SJSA1 (cell line): ENCODE results near the gene CDK2AP2. TPM values are rescaled to one million over a fixed set of nuclear protein-coding genes. Genes with fewer than 3 reads are reported as not detected.

Experiments
- DNase-seq, 2 experiments: peaks; one replicate each; pipeline ENCODE4 v3.0.0-alpha.2; 2015 to 2020; ENCODE audit warnings: low spot score in 2 of 2, low read depth in 1 of 2
- H3K27ac ChIP-seq: fragments of 250-450 bp; sonication (Bioruptor Pico); 2 replicates; pipeline ENCODE4 v1.5.1; 2020; ENCODE audit warnings: mild to moderate bottlenecking, moderate library complexity
- H3K27me3 ChIP-seq: fragments of 250-450 bp; sonication (Bioruptor Pico); replicated peaks from 2 replicates; pipeline ENCODE4 v1.5.1; 2020; ENCODE audit warnings: mild to moderate bottlenecking, moderate library complexity
- H3K36me3 ChIP-seq: fragments of 250-450 bp; sonication (Bioruptor Pico); 2 replicates; pipeline ENCODE4 v1.5.1; 2020; ENCODE audit warnings: mild to moderate bottlenecking
- H3K4me1 ChIP-seq: fragments of 250-450 bp; sonication (Bioruptor Pico); replicated peaks from 2 replicates; pipeline ENCODE4 v1.6.1; 2021; ENCODE audit warnings: mild to moderate bottlenecking
- H3K4me3 ChIP-seq: fragments of 250-450 bp; sonication (Bioruptor Pico); 2 replicates; pipeline ENCODE4 v1.5.1; 2020; ENCODE audit warnings: mild to moderate bottlenecking
- H3K9me3 ChIP-seq: fragments of 250-450 bp; sonication (Bioruptor Pico); replicated peaks from 2 replicates; pipeline ENCODE4 v1.5.1; 2020; ENCODE audit warnings: mild to moderate bottlenecking
- total RNA-seq: library from RNA; depleted of rRNA; stranded (reverse); fragments of >200 nt; shearing (Covaris generic); gene quantifications from 2 replicates; pipeline ENCODE4 v1.2.3, GENCODE V29; 2014

The CDK2AP2 gene
- total RNA-seq, 1 experiment from 2014 or later, result 82.4 TPM

DNA sequence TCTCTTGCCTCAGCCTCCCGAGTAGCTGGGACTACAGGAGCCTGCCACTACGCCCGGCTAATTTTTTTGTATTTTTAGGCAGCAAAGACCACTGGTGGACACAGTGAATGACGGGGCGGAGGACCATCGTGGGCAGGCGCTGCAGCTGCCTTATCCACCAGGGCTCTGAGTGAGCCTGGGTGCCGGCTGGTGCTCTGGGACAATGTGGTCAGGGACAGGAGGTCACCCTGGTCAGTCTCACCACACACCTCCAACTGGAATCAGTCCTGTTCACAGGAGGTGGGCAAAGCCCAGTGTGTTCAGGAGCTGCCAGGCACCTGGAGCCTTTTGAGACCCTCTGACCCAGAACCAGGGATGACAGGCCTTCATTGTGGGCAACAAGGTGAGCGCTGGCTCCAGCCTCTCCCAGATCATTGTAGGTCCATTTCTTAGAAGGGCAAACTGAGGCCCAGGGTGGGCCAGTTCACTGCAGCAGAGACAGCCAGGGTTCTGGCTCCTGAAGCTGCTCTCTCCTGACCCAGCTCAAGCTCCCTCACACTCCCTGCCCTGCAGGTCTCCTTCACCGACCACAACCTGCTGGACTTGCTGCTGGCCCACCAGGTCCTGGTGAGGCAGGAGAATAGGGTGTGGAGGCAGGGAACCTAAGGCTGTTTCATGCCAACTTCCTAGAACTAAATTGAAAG, 31.0 kb upstream of the CDK2AP2 start:
- no peak overlapping the region for H3K4me3 ChIP-seq
- H3K27ac ChIP-seq, result no peak overlapping the region
- no peaks in the 10 kb centered on the region; the same call in 1 of the 2 replicates for H3K27me3 ChIP-seq
- no peak for DNase-seq
- peaks cover 18% of the 10 kb centered on the region for H3K9me3 ChIP-seq
- no peaks in the 10 kb centered on the region for H3K4me1 ChIP-seq
- no peaks in the 10 kb centered on the region for H3K36me3 ChIP-seq

DNA sequence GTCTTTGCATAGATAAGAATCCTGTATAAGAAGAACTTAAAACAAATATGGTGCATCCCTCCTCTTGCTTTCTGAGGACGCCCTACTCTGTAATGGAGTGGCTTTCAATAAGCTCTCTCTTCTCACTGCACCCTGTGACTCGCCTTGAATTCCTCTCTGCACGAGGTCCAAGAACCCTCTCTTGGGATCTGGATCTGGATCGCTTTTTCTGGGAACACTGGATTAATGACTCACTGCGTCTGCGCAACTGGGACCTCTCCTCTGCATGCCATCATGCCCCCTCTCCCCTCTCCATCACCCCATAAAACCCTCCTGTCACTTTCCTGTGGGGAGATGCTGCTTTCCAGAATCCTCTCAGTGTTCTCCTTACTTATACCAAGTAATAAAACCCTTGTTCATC, 30.3 kb upstream of the CDK2AP2 start:
- H3K4me3 ChIP-seq, result no peak overlapping the region
- no peaks in the 10 kb centered on the region for H3K36me3 ChIP-seq
- H3K4me1 ChIP-seq, result no peaks in the 10 kb centered on the region
- H3K27me3 ChIP-seq, result no peaks in the 10 kb centered on the region; the same call in 1 of the 2 replicates
- H3K27ac ChIP-seq, result no peak overlapping the region
- H3K9me3 ChIP-seq, result peaks cover 25% of the 10 kb centered on the region
- no peak for DNase-seq

DNA sequence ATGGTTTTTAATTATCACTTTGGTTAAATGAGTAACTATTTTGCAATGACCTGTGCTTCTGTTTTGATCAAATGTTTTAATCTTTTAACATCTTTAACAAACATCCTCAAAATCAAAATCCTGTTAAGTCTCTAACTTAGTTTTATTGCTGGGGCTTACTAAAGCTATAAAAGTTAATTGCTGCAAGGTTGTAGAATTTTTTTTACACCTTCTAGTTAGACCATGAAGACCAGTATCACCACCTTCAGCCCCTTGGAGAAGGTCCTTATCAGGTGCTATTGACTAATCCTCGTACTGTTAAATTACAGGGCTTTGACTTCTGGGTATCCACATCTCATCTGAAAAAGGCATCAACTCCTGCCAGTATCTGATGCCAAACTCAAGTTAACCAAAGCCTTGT, 27.6 kb upstream of the CDK2AP2 start:
- Histone ChIP-seq H3K27ac (no peak overlapping the region), H3K27me3 (peaks cover 10% of the 10 kb centered on the region), H3K4me1 (no peaks in the 10 kb centered on the region), H3K9me3 (peaks cover 40% of the 10 kb centered on the region), H3K36me3 (no peaks in the 10 kb centered on the region), H3K4me3 (no peak overlapping the region)
- DNase-seq, result no peak

DNA sequence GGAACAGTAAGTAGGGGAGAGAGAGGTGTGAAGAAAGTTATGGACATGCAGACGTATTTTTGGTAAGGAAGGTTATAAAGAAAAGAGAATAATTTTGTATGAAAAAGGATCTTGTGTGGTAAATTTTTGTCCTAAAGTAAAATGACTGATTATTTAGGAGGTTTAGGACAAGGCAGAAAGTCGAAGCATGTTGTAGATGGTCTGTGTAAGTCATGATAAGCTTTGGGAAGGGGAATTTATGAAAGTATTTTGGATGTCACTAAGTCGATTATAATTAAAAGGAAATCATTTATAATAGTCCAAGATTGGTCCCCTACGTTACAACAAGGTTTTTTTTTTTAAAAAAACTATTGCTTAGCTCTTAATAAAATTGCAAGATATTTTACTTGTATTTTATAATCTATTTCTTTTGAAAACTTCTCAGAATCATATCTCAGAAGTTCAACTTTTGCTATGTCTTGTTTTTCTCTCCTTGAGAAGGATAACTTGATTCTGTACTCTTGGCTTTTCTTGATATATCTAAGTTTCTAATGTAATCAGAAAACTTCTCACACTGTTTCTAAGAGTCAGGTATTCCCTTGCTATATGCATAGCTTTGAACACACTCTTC, 26.2 kb upstream of the CDK2AP2 start:
- no peaks in the 10 kb centered on the region for H3K36me3 ChIP-seq
- no peaks in the 10 kb centered on the region for H3K4me1 ChIP-seq
- DNase-seq, result peak in 1 of 2 experiments; percentile 41
- peaks cover 43% of the 10 kb centered on the region for H3K9me3 ChIP-seq
- H3K4me3 ChIP-seq, result no peak overlapping the region
- H3K27me3 ChIP-seq, result peaks cover 22% of the 10 kb centered on the region
- H3K27ac ChIP-seq, result no peak overlapping the region

DNA sequence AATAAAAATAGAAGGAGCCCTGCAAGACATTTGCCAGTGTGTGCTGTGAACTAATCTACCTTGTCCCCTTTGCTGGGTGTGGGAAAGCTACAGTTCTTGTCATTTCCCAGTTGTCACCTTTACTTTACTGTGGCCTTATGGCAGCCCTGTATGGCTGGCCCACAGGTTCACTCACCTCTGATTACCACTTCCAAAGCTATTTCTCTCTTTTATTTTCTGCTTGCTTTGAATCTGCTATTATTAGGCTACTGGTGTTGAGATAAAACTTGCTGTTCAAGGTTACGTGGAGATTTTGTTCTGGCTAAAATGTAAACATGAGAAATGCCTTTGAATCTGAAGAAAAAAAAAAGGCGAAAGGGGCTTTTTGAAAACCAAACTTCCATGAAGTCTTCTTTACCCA, 24.9 kb upstream of the CDK2AP2 start:
- Histone ChIP-seq H3K4me1 (no peaks in the 10 kb centered on the region), H3K27ac (no peak overlapping the region), H3K4me3 (no peak overlapping the region), H3K9me3 (peaks cover 43% of the 10 kb centered on the region), H3K36me3 (no peaks in the 10 kb centered on the region), H3K27me3 (peaks cover 32% of the 10 kb centered on the region)
- DNase-seq, result no peak

DNA sequence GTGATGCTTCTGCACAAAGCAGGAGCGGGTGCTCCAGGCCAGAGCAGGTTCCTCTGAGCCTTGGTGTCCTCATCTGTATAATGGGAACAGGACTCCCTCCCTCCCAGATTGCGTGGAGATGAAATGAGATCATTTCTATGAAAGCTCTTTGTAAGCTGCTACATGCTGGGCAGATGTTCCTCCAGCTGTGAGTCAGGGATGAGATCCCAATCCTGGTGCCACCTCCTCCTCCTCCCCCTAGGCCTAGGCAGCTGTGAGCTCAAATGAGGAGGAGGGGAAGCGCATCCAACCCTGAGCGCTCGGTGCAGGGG, 22.3 kb upstream of the CDK2AP2 start:
- no peaks in the 10 kb centered on the region for H3K36me3 ChIP-seq
- H3K27me3 ChIP-seq, result peaks cover 32% of the 10 kb centered on the region
- no peaks in the 10 kb centered on the region for H3K4me1 ChIP-seq
- no peak overlapping the region for H3K27ac ChIP-seq
- DNase-seq, result no peak
- H3K4me3 ChIP-seq, result no peak overlapping the region
- peaks cover 37% of the 10 kb centered on the region for H3K9me3 ChIP-seq

DNA sequence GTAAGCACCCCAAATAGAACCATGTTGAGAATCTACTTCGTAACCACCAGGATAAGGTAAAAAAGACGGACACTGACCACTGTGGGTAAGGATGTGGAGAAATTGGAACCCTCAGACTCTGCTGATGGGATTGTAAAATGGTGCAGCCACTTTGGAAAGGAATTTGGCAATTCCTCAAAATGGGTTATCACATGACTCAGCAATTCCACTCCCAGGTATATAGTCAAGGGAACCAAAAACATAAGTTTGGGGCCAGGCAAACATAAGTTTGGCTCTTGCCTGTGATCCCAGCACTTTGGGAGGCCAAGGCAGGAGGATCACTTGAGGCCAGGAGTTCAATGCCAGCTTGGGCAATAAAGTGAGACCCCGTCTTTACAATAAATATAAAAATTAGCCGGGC, 20.4 kb upstream of the CDK2AP2 start:
- H3K9me3 ChIP-seq, result peaks cover 24% of the 10 kb centered on the region
- no peaks in the 10 kb centered on the region for H3K4me1 ChIP-seq
- no peak overlapping the region for H3K27ac ChIP-seq
- H3K4me3 ChIP-seq, result no peak overlapping the region
- peaks cover 41% of the 10 kb centered on the region for H3K27me3 ChIP-seq
- H3K36me3 ChIP-seq, result no peaks in the 10 kb centered on the region
- no peak for DNase-seq

DNA sequence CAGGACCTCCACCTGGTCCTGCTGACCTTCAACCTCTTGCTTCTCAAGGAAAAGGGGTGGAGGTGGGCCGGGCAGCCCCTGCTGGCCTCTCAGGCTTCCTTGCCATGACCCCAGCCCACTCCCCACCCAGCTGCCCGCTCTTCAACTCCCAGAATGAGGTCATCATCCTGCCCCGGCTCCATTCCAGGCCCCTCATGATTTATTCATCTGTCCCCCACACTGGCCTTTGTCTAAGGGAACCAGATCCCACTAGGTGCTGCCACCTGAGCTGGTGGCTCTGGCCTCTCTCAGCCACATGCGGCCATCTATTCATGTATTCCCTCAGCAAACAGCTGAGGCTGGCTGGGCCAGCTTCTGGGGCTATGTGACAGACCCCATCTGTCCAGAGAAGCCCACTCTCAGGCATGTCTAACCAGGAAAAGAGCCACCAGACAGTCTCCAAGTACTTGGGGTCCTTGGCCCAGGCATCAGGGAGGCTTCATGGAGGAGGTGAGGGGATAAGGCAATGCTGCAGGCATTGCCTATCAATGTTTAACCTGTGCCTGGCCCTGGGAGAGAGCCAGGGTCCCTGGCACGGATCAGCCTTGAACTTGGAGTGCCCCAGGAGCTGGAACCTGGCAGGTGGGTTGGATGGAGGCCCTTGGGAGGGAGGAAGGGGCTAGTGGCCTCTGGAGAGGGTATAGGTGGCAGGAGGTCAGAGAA, 17.5 kb upstream of the CDK2AP2 start:
- Histone ChIP-seq H3K27me3 (peaks cover 35% of the 10 kb centered on the region), H3K4me1 (no peaks in the 10 kb centered on the region), H3K4me3 (no peak overlapping the region), H3K27ac (no peak overlapping the region), H3K36me3 (no peaks in the 10 kb centered on the region), H3K9me3 (peaks cover 8% of the 10 kb centered on the region; the same call in 1 of the 2 replicates)
- no peak for DNase-seq

DNA sequence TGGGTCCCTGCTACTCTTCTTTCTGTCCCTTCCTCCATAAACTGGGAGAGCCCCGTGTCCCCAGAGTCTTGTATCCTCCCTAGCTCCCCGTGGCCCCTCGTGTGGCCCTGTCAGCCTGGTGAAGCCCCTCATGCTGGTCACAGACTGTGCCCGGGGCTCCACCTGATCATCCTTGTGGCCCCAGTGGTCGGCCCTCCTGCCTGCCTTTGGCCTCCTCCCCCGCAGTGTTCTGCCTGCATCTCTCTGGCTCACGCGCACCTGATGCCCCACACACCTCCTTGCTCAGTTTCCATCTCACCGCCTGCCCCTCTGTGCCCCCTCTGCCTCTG, 16.5 kb upstream of the CDK2AP2 start:
- Histone ChIP-seq H3K4me3 (no peak overlapping the region), H3K27ac (no peak overlapping the region), H3K36me3 (no peaks in the 10 kb centered on the region), H3K27me3 (peaks cover 27% of the 10 kb centered on the region), H3K9me3 (peaks cover 5% of the 10 kb centered on the region; the same call in 1 of the 2 replicates), H3K4me1 (no peaks in the 10 kb centered on the region)
- no peak for DNase-seq

DNA sequence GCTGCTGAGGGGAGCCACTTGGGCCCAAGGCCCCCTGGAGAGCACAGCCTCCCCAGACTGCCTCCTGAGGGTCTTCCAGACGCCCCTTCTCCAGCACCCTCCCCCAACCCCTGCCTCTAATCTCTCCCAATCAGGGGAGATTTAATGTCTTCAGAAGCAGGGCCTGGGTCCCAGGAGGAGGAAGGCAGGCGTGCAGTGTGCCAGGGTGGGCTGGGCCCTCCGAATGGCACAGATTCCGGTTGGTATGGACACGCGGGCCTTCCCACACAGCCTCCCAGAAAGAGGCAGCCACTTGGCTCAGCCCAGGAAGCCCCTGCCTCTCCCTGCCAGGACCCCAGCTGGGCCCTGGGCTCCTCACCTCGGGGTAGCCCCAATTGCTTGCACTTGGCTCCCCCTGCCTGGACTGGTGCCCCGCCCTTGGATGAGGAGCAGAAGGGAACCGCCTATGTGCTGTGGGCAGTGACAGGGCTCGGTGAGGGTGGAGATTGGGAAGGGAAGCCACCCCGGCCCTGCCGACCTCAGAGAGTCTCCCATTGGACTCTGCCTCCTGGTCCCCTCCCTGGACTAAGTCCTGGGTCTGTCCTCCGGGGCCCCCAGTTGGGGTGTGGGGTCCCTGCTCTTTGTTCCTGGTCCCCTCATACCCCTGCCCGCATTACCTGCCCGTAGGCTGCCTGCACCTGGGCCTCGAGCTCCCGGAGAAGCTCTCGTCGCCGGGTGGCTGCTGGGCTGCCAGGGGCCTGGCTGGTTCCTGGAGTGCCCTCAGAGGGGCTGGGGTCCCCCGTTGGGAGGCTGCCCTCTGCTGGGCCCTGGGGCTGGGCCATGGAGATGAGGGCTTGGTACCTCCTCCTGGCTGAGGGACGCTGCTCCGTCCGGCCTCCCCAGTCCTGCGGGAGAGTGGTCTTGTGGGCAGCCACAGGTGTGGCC, 15.9 kb upstream of the CDK2AP2 start:
- peaks cover 21% of the 10 kb centered on the region for H3K27me3 ChIP-seq
- no peaks in the 10 kb centered on the region for H3K4me1 ChIP-seq
- no peak overlapping the region for H3K27ac ChIP-seq
- no peak overlapping the region for H3K4me3 ChIP-seq
- DNase-seq, result no peak
- H3K36me3 ChIP-seq, result no peaks in the 10 kb centered on the region
- peaks cover 5% of the 10 kb centered on the region; the same call in 1 of the 2 replicates for H3K9me3 ChIP-seq

DNA sequence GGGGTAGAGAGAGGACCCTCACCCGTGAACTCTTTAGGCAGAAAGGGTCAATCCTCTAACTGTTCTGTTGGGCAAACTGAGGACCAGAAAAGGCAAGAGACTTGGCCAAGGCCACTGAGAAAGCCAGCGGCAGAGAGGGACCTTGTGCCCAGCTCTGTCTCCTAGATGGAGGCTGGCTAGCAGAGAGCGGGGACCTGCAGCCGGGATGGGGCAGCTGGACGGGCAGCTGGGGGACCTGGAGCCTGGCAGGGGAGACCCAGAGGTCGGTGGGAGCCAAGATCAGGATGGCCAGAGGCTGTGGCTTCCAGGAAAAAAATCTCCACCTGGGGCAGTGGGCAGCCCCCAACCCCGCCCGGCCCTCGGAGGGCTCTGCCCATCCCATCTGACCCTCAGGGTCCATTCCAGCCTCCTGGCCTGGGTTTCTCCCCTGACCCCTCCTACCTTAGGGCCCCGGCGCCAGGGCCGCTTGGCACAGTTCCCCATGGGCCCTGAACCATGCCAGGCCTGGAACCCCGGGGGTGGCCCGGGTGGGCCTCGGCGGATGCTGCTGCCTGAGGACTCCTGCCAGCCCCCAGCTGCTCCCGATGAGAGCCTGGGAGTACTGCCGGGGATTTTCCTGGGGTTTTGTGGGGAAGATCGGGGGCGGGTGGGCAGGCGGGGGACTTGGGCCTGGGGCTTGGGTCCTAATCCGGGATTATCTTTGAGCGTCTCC, 15.0 kb upstream of the CDK2AP2 start, which contains the start of gene CABP2:
CABP2 (minus strand) TSS at position 603 of the 712 bp plus-strand sequence; CDS start at position 483, 120 bp downstream.
- Histone ChIP-seq H3K4me3 (no peak within 1 kb of the TSS), H3K4me1 (no peaks in the 10 kb centered on the region), H3K27me3 (peaks cover 16% of the 10 kb centered on the region), H3K9me3 (peaks cover under 1% of the 10 kb centered on the region; the same call in 1 of the 2 replicates), H3K36me3 (no peaks in the 10 kb centered on the region), H3K27ac (no peak within 1 kb of the TSS)
- DNase-seq, result no peak

DNA sequence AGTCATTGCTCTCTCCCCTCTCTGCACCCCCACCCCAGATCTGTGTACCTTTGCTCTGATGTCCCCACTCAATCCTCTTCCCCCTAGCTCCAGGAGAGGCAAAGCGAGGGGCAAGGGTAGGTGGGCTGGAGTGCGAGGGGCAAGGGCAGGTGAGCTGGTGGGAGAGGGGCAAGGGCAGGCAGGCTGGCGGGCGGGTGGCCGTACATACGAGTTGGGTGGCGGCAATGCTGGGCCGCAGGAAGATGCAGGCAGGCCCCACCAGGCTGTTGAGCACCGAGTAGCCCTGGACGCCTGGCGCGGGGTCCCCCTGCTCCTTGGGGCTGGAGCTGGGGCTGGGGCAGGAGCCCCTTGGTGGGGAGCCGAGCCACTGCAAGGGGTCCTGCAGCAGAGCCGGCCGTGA, 14.4 kb upstream of the CDK2AP2 start:
- peaks cover 14% of the 10 kb centered on the region for H3K27me3 ChIP-seq
- no peaks in the 10 kb centered on the region for H3K4me1 ChIP-seq
- no peaks in the 10 kb centered on the region for H3K36me3 ChIP-seq
- no peak for DNase-seq
- H3K9me3 ChIP-seq, result no peaks in the 10 kb centered on the region
- H3K4me3 ChIP-seq, result no peak overlapping the region
- H3K27ac ChIP-seq, result no peak overlapping the region

DNA sequence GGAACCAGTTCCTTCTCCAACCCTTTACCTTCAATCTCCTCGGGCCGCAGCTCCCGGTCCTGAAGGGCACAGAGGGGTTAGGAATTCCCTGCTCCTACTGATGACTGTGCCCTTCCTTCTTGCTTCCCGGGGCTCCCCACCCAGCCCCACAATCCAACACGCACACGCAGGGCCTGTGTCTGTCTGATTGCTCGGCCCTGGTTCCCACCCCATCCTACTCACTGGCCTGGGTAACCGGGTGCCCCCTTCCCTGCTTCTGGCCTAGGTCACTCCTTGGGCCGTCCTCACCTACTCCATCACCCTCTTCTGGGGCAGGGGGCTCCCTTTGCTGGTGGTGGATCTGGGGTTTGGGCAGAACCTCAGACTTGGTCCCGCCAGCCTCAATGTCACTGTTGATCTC, 14.0 kb upstream of the CDK2AP2 start:
- H3K4me1 ChIP-seq, result no peaks in the 10 kb centered on the region
- no peak for DNase-seq
- H3K9me3 ChIP-seq, result no peaks in the 10 kb centered on the region
- no peak overlapping the region for H3K4me3 ChIP-seq
- H3K36me3 ChIP-seq, result no peaks in the 10 kb centered on the region
- H3K27ac ChIP-seq, result no peak overlapping the region
- peaks cover 14% of the 10 kb centered on the region for H3K27me3 ChIP-seq
